Measurements from ENCODE around the gene SYT12.

GRCh38 chr11:67013511-67014045, 9.4 kb upstream of the SYT12 start:
- TF ChIP-seq SP1 (IDR thresholded peaks at IDR 0.05) (no peak), RAD21 (IDR thresholded peaks at IDR 0.05) (no peak), EGR1 (IDR thresholded peaks at IDR 0.05; ENCODE audit: low read depth in 2 of 2) (no peak), TAF1 (conservative IDR thresholded peaks at IDR 0.05) (no peak), MAX (IDR thresholded peaks at IDR 0.05) (no peak), FOXA1 (IDR thresholded peaks at IDR 0.05) (no peak), YY1 (IDR thresholded peaks at IDR 0.05) (no peak), JUND (IDR thresholded peaks at IDR 0.05) (no peak)
- TF ChIP-seq, protein P1, sequence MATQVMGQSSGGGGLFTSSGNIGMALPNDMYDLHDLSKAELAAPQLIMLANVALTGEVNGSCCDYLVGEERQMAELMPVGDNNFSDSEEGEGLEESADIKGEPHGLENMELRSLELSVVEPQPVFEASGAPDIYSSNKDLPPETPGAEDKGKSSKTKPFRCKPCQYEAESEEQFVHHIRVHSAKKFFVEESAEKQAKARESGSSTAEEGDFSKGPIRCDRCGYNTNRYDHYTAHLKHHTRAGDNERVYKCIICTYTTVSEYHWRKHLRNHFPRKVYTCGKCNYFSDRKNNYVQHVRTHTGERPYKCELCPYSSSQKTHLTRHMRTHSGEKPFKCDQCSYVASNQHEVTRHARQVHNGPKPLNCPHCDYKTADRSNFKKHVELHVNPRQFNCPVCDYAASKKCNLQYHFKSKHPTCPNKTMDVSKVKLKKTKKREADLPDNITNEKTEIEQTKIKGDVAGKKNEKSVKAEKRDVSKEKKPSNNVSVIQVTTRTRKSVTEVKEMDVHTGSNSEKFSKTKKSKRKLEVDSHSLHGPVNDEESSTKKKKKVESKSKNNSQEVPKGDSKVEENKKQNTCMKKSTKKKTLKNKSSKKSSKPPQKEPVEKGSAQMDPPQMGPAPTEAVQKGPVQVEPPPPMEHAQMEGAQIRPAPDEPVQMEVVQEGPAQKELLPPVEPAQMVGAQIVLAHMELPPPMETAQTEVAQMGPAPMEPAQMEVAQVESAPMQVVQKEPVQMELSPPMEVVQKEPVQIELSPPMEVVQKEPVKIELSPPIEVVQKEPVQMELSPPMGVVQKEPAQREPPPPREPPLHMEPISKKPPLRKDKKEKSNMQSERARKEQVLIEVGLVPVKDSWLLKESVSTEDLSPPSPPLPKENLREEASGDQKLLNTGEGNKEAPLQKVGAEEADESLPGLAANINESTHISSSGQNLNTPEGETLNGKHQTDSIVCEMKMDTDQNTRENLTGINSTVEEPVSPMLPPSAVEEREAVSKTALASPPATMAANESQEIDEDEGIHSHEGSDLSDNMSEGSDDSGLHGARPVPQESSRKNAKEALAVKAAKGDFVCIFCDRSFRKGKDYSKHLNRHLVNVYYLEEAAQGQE (IDR thresholded peaks at IDR 0.05), result no peak
- TF ChIP-seq, protein P2, sequence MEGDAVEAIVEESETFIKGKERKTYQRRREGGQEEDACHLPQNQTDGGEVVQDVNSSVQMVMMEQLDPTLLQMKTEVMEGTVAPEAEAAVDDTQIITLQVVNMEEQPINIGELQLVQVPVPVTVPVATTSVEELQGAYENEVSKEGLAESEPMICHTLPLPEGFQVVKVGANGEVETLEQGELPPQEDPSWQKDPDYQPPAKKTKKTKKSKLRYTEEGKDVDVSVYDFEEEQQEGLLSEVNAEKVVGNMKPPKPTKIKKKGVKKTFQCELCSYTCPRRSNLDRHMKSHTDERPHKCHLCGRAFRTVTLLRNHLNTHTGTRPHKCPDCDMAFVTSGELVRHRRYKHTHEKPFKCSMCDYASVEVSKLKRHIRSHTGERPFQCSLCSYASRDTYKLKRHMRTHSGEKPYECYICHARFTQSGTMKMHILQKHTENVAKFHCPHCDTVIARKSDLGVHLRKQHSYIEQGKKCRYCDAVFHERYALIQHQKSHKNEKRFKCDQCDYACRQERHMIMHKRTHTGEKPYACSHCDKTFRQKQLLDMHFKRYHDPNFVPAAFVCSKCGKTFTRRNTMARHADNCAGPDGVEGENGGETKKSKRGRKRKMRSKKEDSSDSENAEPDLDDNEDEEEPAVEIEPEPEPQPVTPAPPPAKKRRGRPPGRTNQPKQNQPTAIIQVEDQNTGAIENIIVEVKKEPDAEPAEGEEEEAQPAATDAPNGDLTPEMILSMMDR (IDR thresholded peaks at IDR 0.05; ENCODE audit: low read depth, low read length, missing input control), result no peak
